ENCODE data around the gene RXRA. TPM values are rescaled to one million over a fixed set of nuclear protein-coding genes. Genes with fewer than 3 reads are reported as not detected.

RXRA gene
- total RNA-seq, 3 donors from 2014 or later, result 31.0 to 63.0 (median 31.5) TPM

- peak overlapping the region in 2 of 3 donors; percentile 16 to 60 for H3K4me3 ChIP-seq
- H3K27ac ChIP-seq, result peak overlapping the region; percentile 91 to 97
- no peaks in the 10 kb centered on the region for H3K27me3 ChIP-seq
- no peaks in the 10 kb centered on the region for H3K9me3 ChIP-seq
- intact Hi-C loops (cut with DNase I; ENCODE audit: low total_unique reads), result loop anchor here (10.0 kb wide), 1 partner anchor 1621 kb away; no protein-coding TSS in a partner anchor
- H3K4me1 ChIP-seq, result peaks cover 56 to 64% of the 10 kb centered on the region in 2 donors
- TF ChIP-seq POLR2A (IDR thresholded peaks at IDR 0.05) (no peak), POLR2AphosphoS5 (IDR thresholded peaks at IDR 0.05) (no peak)
- TF ChIP-seq, protein P1, sequence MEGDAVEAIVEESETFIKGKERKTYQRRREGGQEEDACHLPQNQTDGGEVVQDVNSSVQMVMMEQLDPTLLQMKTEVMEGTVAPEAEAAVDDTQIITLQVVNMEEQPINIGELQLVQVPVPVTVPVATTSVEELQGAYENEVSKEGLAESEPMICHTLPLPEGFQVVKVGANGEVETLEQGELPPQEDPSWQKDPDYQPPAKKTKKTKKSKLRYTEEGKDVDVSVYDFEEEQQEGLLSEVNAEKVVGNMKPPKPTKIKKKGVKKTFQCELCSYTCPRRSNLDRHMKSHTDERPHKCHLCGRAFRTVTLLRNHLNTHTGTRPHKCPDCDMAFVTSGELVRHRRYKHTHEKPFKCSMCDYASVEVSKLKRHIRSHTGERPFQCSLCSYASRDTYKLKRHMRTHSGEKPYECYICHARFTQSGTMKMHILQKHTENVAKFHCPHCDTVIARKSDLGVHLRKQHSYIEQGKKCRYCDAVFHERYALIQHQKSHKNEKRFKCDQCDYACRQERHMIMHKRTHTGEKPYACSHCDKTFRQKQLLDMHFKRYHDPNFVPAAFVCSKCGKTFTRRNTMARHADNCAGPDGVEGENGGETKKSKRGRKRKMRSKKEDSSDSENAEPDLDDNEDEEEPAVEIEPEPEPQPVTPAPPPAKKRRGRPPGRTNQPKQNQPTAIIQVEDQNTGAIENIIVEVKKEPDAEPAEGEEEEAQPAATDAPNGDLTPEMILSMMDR (IDR thresholded peaks at IDR 0.05), result no peak
- no peaks in the 10 kb centered on the region for H3K36me3 ChIP-seq
- peak in 1 of 2 donors; percentile 68 for DNase-seq (ENCODE audit: low spot score in 2 of 2)
Observed at GRCh38 chr9:134375430-134376385, 49.5 kb downstream of the RXRA start.

DNA sequence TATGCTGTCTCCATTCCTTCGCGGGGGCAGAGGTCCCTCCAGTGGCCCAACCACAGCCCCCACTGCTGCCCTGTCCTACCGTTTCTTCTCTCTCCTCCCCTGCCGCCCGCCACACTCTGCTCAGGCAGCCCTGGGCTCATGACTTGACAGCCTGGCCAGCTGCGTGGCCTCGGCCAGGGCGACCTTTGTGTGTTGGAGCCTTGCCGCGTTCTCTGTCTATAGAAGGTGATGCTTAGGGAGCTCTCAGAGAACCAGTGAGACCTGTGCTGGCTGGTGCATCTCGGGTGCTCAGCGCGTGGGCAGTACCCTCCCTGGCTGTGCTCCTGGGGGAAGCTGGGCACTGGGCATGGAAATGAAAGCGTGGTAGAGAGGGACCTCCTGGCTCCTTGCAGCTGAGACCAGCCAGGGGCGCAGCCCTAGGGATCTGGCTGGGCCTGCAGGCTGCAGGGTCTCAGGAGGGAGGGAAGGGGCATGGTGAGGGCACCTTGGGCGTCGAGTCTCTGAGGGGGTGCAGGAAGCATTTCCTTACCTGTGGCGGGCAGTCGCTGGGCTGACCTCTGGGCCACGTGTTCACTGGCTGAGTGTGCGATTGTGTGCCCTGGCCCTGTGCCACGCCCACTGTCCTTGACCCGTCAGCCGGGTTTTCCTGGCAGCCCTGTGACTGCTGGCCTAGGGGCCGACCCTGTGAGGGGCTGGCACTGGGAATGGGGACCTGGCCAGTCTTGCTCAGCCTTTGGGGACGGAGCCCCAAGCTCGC, 50.3 kb downstream of the RXRA start:
- Histone ChIP-seq H3K4me3 (peak overlapping the region in 1 of 3 donors; percentile 60), H3K4me1 (peaks cover 56 to 64% of the 10 kb centered on the region in 2 donors), H3K27ac (peak overlapping the region; percentile 91 to 97), H3K27me3 (no peaks in the 10 kb centered on the region), H3K9me3 (no peaks in the 10 kb centered on the region), H3K36me3 (no peaks in the 10 kb centered on the region)
- no peak for DNase-seq (ENCODE audit: low spot score in 2 of 2)
- intact Hi-C loops (cut with DNase I; ENCODE audit: low total_unique reads), result loop anchor here (10.0 kb wide), 1 partner anchor 1622 kb away; no protein-coding TSS in a partner anchor
- TF ChIP-seq POLR2A (IDR thresholded peaks at IDR 0.05) (no peak), POLR2AphosphoS5 (IDR thresholded peaks at IDR 0.05) (no peak)

DNA sequence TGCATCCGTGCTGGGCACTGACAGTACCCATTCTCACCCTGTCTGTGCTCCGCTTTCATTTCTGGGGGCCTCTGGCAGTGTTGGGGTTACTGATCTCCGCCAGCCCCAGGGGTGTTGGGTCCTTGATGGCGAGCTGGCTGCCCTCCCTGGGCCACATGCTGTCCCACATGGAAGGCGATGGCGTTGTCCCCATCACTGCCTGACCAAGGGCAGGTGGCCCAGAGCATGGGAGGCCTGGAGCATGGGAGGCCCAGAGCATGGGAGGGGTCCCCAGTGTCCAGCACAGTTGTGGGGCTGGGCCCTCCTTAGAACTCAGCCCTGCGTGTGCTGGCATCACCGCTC, 50.9 kb downstream of the RXRA start:
- Histone ChIP-seq H3K27ac (peak overlapping the region; percentile 91 to 97), H3K36me3 (no peaks in the 10 kb centered on the region), H3K9me3 (no peaks in the 10 kb centered on the region), H3K27me3 (no peaks in the 10 kb centered on the region), H3K4me3 (peak overlapping the region in 1 of 3 donors; percentile 9), H3K4me1 (peaks cover 60 to 64% of the 10 kb centered on the region in 2 donors)
- intact Hi-C loops (cut with DNase I; ENCODE audit: low total_unique reads), result loop anchor here (10.0 kb wide), 1 partner anchor 1622 kb away; no protein-coding TSS in a partner anchor
- TF ChIP-seq, protein P1 (IDR thresholded peaks at IDR 0.05), result no peak
- no peak for TF ChIP-seq POLR2A (IDR thresholded peaks at IDR 0.05)
- TF ChIP-seq POLR2AphosphoS5 (IDR thresholded peaks at IDR 0.05), result no peak
- DNase-seq (ENCODE audit: low spot score in 2 of 2), result no peak

GRCh38 chr9:134377976-134378375, 51.7 kb downstream of the RXRA start:
- peak overlapping the region in 1 of 3 donors; percentile 27 for H3K4me3 ChIP-seq
- H3K9me3 ChIP-seq, result no peaks in the 10 kb centered on the region
- peaks cover 57 to 59% of the 10 kb centered on the region in 2 donors for H3K4me1 ChIP-seq
- no peaks in the 10 kb centered on the region for H3K27me3 ChIP-seq
- no peak for TF ChIP-seq POLR2AphosphoS5 (IDR thresholded peaks at IDR 0.05)
- TF ChIP-seq, protein P1 (IDR thresholded peaks at IDR 0.05), result no peak
- TF ChIP-seq POLR2A (IDR thresholded peaks at IDR 0.05), result no peak
- intact Hi-C loops (cut with DNase I; ENCODE audit: low total_unique reads), result loop anchor here (10.0 kb wide), 1 partner anchor 1623 kb away; no protein-coding TSS in a partner anchor
- H3K36me3 ChIP-seq, result no peaks in the 10 kb centered on the region
- DNase-seq (ENCODE audit: low spot score in 2 of 2), result peak; percentile 61 to 79
- peak overlapping the region; percentile 91 to 97 for H3K27ac ChIP-seq

- peak overlapping the region in 1 of 3 donors; percentile 27 for H3K4me3 ChIP-seq
- no peaks in the 10 kb centered on the region for H3K36me3 ChIP-seq
- no peaks in the 10 kb centered on the region for H3K27me3 ChIP-seq
- TF ChIP-seq, protein P1 (IDR thresholded peaks at IDR 0.05), result no peak
- H3K9me3 ChIP-seq, result no peaks in the 10 kb centered on the region
- H3K27ac ChIP-seq, result peak overlapping the region; percentile 91 to 97
- peak in 1 of 2 donors; percentile 61 for DNase-seq (ENCODE audit: low spot score in 2 of 2)
- intact Hi-C loops (cut with DNase I; ENCODE audit: low total_unique reads), result loop anchor here (10.0 kb wide), 1 partner anchor 1624 kb away; no protein-coding TSS in a partner anchor
- H3K4me1 ChIP-seq, result peaks cover 53 to 60% of the 10 kb centered on the region in 2 donors
Observed at GRCh38 chr9:134378901-134379338, 52.7 kb downstream of the RXRA start.
